ENCODE results near the gene ARHGEF33. TPM values are rescaled to one million over a fixed set of nuclear protein-coding genes. Genes with fewer than 3 reads are reported as not detected.
A peak's percentile ranks its signal among the peaks of the same experiment; 100 is the strongest.
"Not testable (repeated sequence)": the region's sequence is repeated elsewhere in the genome, so short reads cannot be mapped to it uniquely, and the experiment has no call there.

The ARHGEF33 gene
- polyA plus RNA-seq, 2 of the 4 experiments (the other 2 are of a cell fraction) = 0.08 to 0.23 TPM

GRCh38 chr2:38935568-38936172, 46.0 kb downstream of the ARHGEF33 start:
- TF ChIP-seq TP53 (CRISPR knock-in tag; IDR thresholded peaks at IDR 0.05) (no peak), FOSL2 (IDR thresholded peaks at IDR 0.05) (no peak), FOSL2 (CRISPR knock-in tag; IDR thresholded peaks at IDR 0.05) (0 out of 2 replicates have a peak, but pooled peaks have one; percentile 4), RCOR1 (IDR thresholded peaks at IDR 0.05; ENCODE audit: low read depth, low read length) (no peak), ZSCAN20 (CRISPR knock-in tag; IDR thresholded peaks at IDR 0.05) (no peak)
- Histone ChIP-seq H3K4me1 (no peaks in the 10 kb centered on the region), H3K4me2 (no peak overlapping the region), H3K9me3 (no peaks in the 10 kb centered on the region), H3K27ac (no peak overlapping the region), H3K4me3 (no peak overlapping the region)
- no peak for DNase-seq (ENCODE audit: low read depth in 1 of 2, low spot score in 1 of 2)
- 58% methylated on average over 4 of the region's 4 CpGs for WGBS (ENCODE audit: missing lambda C conversion rate)
- peak in 1 of 2 experiments; percentile 55; a peak in 2 of 6 replicates for ATAC-seq
- POLR2A ChIA-PET = no interaction called here
- CTCF ChIA-PET = interaction anchor here (0.7 to 5.7 kb wide), 2 partner anchors 13 to 317 kb away, joined by 3 to 50 read pairs; no protein-coding TSS in a partner anchor
- no peak for FAIRE-seq

- H3K4me1 ChIP-seq; ATAC-seq; DNase-seq (ENCODE audit: low read depth in 1 of 2, low spot score in 1 of 2); POLR2A ChIA-PET; H3K4me2 ChIP-seq; FAIRE-seq; H3K4me3 ChIP-seq; H3K27ac ChIP-seq; H3K9me3 ChIP-seq: not testable (repeated sequence)
- CTCF ChIA-PET = interaction anchor here (0.7 to 5.7 kb wide), 2 partner anchors 12 to 316 kb away, joined by 3 to 50 read pairs; no protein-coding TSS in a partner anchor
- 75% methylated on average over 6 of the region's 6 CpGs for WGBS (ENCODE audit: missing lambda C conversion rate)
Observed at GRCh38 chr2:38936516-38936915, 46.8 kb downstream of the ARHGEF33 start.

- no peak overlapping the region for H3K4me3 ChIP-seq
- ChIA-PET POLR2A (no interaction called here), CTCF (interaction anchor here (5.7 kb wide), 1 partner anchor 11 kb away, joined by 50 read pairs; no protein-coding TSS in a partner anchor)
- FAIRE-seq = no peak
- H3K27ac ChIP-seq = no peak overlapping the region
- no peak for DNase-seq (ENCODE audit: low read depth in 1 of 2, low spot score in 1 of 2)
- H3K4me2 ChIP-seq = no peak overlapping the region
- 85% methylated on average over 3 of the region's 3 CpGs for WGBS (ENCODE audit: missing lambda C conversion rate)
- TF ChIP-seq, protein P1, sequence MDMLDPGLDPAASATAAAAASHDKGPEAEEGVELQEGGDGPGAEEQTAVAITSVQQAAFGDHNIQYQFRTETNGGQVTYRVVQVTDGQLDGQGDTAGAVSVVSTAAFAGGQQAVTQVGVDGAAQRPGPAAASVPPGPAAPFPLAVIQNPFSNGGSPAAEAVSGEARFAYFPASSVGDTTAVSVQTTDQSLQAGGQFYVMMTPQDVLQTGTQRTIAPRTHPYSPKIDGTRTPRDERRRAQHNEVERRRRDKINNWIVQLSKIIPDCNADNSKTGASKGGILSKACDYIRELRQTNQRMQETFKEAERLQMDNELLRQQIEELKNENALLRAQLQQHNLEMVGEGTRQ (IDR thresholded peaks at IDR 0.05) = no peak
- no peak for TF ChIP-seq RAD21 (conservative IDR thresholded peaks at IDR 0.05 in 1 of 2, IDR thresholded peaks at IDR 0.05 in 1 of 2)
- no peak for TF ChIP-seq FOXS1 (CRISPR knock-in tag; IDR thresholded peaks at IDR 0.05)
- no peak for TF ChIP-seq MAZ (IDR thresholded peaks at IDR 0.05; ENCODE audit: borderline replicate concordance, low read depth, low read length)
- no peak for TF ChIP-seq POLR2AphosphoS2 (conservative IDR thresholded peaks at IDR 0.05; ENCODE audit: low read length)
- TF ChIP-seq ZNF302 (CRISPR knock-in tag; IDR thresholded peaks at IDR 0.05) = no peak
- no peak for TF ChIP-seq POLR2A (IDR thresholded peaks at IDR 0.05; ENCODE audit: low read length)
- no peak for TF ChIP-seq MAX (IDR thresholded peaks at IDR 0.05)
- no peaks in the 10 kb centered on the region for H3K4me1 ChIP-seq
- no peaks in the 10 kb centered on the region for H3K9me3 ChIP-seq
- no peak for ATAC-seq
Observed at GRCh38 chr2:38937548-38937947, 47.9 kb downstream of the ARHGEF33 start.

- WGBS (ENCODE audit: missing lambda C conversion rate) = 42% methylated on average over 1 of the region's 1 CpG
- Histone ChIP-seq H3K9me3 (no peaks in the 10 kb centered on the region), H3K27ac (no peak overlapping the region), H3K4me3 (no peak overlapping the region), H3K4me2 (no peak overlapping the region), H3K4me1 (no peaks in the 10 kb centered on the region)
- TF ChIP-seq ZC3H11A (IDR thresholded peaks at IDR 0.05) = no peak
- no peak for TF ChIP-seq FOSL2 (IDR thresholded peaks at IDR 0.05)
- TF ChIP-seq FOSL2 (CRISPR knock-in tag; IDR thresholded peaks at IDR 0.05) = no peak
- TF ChIP-seq HOXB13 (CRISPR knock-in tag; IDR thresholded peaks at IDR 0.05; ENCODE audit: low read depth) = no peak
- no peak for TF ChIP-seq CTCF (IDR thresholded peaks at IDR 0.05)
- TF ChIP-seq MAFK (IDR thresholded peaks at IDR 0.05; ENCODE audit: partially characterized antibody) = peak; percentile 48
- DNase-seq (ENCODE audit: low read depth in 1 of 2, low spot score in 1 of 2) = no peak
- POLR2A ChIA-PET = no interaction called here
- ATAC-seq = no peak
- CTCF ChIA-PET = interaction anchor here (1.3 kb wide), 1 partner anchor 34 kb away, joined by 3 read pairs; no protein-coding TSS in a partner anchor
- no peak for FAIRE-seq
Observed at GRCh38 chr2:38940746-38941145, 51.1 kb downstream of the ARHGEF33 start.

Data from A549 (cell line).